Lower lobe of right lung (tissue), 2 donors: Measurements from ENCODE around the gene PODN. TPM values are rescaled to one million over a fixed set of nuclear protein-coding genes. Genes with fewer than 3 reads are reported as not detected.

Experiments used
- ATAC-seq, 2 donors: fragments of 200-7000 bp; cut with Tn5 transposase; one replicate each; pipeline ENCODE4 v1.9.1; 2020 to 2022; ENCODE audit warnings: mild to moderate bottlenecking in 2 of 2, moderate library complexity in 2 of 2
- DNase-seq: peaks from one replicate; pipeline ENCODE4 v3.0.0-alpha.2; 2020
- H3K27ac ChIP-seq: fragments of 200-600 bp; one replicate; pipeline ENCODE4 v1.8.0; 2022
- H3K27me3 ChIP-seq: fragments of 200-600 bp; one replicate; pipeline ENCODE4 v1.8.0; 2022; ENCODE audit warnings: low read depth
- H3K36me3 ChIP-seq: fragments of 200-600 bp; one replicate; pipeline ENCODE4 v1.8.0; 2022; ENCODE audit warnings: mild to moderate bottlenecking
- H3K4me1 ChIP-seq: fragments of 200-600 bp; one replicate; pipeline ENCODE4 v1.8.0; 2022
- H3K4me3 ChIP-seq: fragments of 200-600 bp; one replicate; pipeline ENCODE4 v1.8.0; 2022; ENCODE audit warnings: mild to moderate bottlenecking
- H3K9me3 ChIP-seq: fragments of 200-600 bp; one replicate; pipeline ENCODE4 v1.8.0; 2022
- intact Hi-C: fragments of 100-400 bp; cut with DNase I; formaldehyde crosslinking; loops from one replicate; pipeline ENCODE4 v1.11.0; 2022
- total RNA-seq: library from RNA; stranded (reverse); fragmentation: NEBNext Ultra II Directional; extraction: Animal tissue kit (Norgen Biotek cat#: 25700); gene quantifications from one replicate; pipeline ENCODE4 v1.2.1, GENCODE V29; 2021
- TF ChIP-seq, protein P1 (sequence below): fragments of 200-600 bp; IDR thresholded peaks from one replicate; pipeline ENCODE4 v1.8.0; 2022; ENCODE audit warnings: antibody characterized with exemption, mild to moderate bottlenecking
- donor health status: DM: no; HTN: yes; CAD: no; lungs with severe emphysema.

The PODN gene
- total RNA-seq, 1 donor from 2014 or later, result 64.0 TPM

DNA sequence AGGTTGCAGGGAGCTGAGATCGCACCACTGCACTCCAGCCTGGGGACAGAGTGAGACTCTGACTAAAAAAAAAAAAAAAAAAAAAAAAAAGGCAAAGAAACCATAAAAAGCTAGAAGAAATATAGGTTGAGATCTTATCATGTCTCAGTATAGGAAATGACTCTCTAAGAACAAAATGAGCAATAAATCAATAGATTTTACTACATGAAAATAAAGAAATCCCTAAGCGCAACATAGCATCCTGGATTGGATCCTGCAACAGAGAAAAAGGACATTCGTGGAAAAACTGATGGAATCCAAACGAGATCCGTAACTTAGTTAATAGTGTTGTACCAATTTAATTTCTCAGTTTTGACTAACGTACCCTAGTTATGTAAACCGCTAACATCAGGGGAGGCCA lies 45.1 kb downstream of the PODN start:
- no peak overlapping the region for H3K4me3 ChIP-seq
- H3K4me1 ChIP-seq, result peaks cover 37% of the 10 kb centered on the region
- ATAC-seq (no peak), DNase-seq (no peak)
- TF ChIP-seq, protein P1, sequence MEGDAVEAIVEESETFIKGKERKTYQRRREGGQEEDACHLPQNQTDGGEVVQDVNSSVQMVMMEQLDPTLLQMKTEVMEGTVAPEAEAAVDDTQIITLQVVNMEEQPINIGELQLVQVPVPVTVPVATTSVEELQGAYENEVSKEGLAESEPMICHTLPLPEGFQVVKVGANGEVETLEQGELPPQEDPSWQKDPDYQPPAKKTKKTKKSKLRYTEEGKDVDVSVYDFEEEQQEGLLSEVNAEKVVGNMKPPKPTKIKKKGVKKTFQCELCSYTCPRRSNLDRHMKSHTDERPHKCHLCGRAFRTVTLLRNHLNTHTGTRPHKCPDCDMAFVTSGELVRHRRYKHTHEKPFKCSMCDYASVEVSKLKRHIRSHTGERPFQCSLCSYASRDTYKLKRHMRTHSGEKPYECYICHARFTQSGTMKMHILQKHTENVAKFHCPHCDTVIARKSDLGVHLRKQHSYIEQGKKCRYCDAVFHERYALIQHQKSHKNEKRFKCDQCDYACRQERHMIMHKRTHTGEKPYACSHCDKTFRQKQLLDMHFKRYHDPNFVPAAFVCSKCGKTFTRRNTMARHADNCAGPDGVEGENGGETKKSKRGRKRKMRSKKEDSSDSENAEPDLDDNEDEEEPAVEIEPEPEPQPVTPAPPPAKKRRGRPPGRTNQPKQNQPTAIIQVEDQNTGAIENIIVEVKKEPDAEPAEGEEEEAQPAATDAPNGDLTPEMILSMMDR, result no peak
- no peaks in the 10 kb centered on the region for H3K36me3 ChIP-seq
- intact Hi-C loops, result no loop called here
- no peak overlapping the region for H3K27ac ChIP-seq
- H3K27me3 ChIP-seq, result no peaks in the 10 kb centered on the region
- H3K9me3 ChIP-seq, result peaks cover 2% of the 10 kb centered on the region

DNA sequence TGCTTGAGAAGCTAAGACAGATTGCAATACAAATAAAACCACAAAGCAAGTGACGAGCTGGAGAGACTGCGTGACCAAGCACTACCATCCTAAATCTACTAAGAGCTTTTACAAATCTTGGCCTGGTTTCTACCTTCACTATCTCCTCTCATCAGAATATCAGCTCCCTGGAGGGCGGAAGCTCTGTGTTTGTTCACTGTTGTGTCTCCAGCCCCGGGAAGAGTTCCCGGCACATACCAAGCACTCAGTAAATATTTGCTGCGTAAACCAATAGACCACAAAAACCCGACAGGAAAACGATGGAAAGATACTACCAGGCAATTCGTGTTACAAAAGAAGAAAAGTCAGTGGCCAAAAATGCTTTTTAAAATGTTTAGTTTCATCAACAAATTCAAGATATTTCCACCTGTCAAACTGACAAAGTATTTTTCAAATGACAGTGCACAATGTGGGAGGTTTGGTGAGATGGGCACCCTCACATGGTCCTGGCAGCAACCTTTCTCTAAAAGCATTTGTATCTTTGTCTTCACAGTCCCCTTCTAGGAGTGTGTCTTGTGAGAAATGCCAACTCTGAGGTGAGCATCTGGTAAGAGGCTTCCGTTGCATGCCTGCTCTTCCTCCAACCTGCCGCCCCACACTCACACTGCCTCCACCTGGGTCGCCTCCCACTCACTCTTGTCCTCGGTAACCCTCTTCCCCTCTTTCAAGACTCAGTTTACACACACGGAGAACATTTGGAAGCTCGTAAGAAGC lies 45.7 kb downstream of the PODN start:
- Histone ChIP-seq H3K27ac (no peak overlapping the region), H3K27me3 (no peaks in the 10 kb centered on the region), H3K36me3 (no peaks in the 10 kb centered on the region), H3K9me3 (peaks cover 5% of the 10 kb centered on the region), H3K4me1 (peaks cover 37% of the 10 kb centered on the region), H3K4me3 (no peak overlapping the region)
- TF ChIP-seq, protein P1, result no peak
- DNase-seq (no peak), ATAC-seq (peak in 1 of 2 donors; percentile 33)
- intact Hi-C loops, result no loop called here

DNA sequence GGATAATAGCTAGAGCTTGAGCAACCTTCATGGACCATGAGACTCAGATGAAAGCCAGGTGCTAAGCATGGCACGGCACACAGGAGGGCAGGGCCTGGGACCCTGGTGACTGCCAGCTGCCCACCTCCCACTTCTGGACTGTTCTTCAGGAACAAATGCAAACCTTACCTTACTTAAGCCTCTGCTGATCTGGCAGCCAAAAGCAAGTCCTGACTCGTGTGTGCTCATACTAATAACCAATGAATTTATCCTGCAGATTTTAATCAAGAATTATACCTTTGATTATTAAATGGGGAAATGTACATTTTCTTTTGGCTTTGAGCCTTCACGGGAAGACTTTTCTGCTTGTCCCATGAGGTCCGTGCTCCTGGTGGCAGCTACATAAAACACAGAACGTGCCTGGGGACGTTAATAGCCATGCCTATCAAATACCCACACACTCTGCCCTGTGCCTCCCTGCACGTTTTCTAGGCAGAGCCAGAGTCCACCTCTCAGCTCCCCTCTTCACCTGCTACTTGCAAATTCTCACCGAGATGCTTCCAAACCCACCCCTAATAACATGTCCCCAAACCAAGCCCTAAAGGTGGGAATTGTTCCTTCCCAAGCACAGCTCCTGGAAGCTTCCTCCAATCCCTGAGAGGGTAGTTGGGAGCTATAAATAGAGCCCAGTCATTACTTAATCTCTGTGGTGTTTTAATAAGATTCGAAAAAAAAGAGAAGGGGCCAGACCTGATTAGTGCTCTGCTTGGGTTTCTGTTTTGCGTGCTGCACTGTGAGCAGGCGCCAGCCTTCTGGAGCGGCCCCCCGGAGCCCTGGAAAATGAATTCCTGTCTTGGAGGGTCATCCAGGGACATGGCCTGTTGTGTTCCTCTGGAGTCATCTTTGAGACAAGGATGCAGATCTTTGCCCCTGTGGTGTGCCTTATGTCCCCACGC lies 46.9 kb downstream of the PODN start:
- Histone ChIP-seq H3K27me3 (no peaks in the 10 kb centered on the region), H3K36me3 (no peaks in the 10 kb centered on the region), H3K27ac (no peak overlapping the region), H3K4me1 (peaks cover 37% of the 10 kb centered on the region), H3K4me3 (no peak overlapping the region), H3K9me3 (peaks cover 5% of the 10 kb centered on the region)
- peak; percentile 41 to 81 for ATAC-seq
- intact Hi-C loops, result no loop called here
- TF ChIP-seq, protein P1, result no peak
- no peak for DNase-seq

DNA sequence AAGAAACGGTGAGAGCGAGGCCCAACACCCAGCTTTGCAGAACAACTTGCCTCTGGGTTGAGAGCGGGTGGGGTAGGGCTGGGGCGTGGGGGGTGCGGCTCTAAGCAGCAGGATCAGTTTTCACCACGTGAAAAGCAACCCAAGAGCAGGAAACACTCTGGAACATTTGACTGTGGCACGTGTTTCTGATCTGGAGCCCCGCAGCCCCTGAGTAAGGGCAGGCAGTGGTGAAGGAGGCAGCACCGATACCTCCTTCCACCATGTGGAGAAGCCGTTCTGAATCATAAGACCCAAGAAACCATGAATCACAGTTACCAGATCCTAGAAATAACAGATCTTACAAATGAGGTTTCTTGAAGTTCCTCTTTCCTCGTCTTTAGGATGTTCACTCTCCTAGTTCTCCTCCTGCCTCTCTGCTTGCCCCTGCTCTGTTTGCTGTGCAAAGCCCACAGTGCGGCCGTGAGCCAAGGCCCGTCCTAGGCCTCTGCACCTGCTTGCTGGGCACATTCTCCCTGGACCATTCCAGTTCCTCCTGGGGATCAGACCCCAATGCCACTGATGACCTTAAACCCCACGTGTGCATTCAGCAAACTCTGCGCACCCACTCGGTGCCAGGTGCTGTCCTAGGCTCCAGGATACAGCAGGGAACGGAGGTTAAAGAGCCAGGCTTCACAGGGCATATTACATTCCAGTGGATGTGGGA lies 48.5 kb downstream of the PODN start:
- Histone ChIP-seq H3K27me3 (no peaks in the 10 kb centered on the region), H3K4me3 (no peak overlapping the region), H3K27ac (peak overlapping the region; percentile 67), H3K4me1 (peaks cover 37% of the 10 kb centered on the region), H3K9me3 (peaks cover 5% of the 10 kb centered on the region), H3K36me3 (no peaks in the 10 kb centered on the region)
- ATAC-seq, result peak; percentile 63 to 75
- DNase-seq, result peak; percentile 78
- intact Hi-C loops, result no loop called here
- TF ChIP-seq, protein P1, result no peak

DNA sequence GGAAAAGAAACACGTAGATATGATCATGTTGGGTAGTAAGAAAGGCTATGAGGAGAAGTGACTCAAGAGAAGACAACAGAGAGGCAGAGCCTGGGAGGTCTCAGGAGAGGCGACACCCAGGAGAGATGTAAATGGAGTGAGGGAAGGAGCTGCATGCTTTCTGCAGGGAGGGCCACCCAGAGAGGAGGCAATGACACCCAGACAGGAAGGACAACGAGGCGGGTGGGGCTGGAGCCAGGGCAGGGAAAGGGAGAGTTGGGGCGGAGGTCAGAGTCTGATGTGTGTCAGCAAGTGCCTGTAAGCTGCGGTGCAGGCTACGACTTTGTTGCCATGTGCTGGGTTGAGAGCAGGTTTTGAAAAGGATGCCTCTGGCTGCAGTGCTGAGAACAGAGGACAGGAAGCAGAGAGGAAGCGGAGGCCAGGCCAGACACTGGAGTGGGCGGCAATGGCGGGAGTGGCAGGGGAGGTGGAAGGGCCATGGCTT lies 49.1 kb downstream of the PODN start:
- H3K4me1 ChIP-seq, result peaks cover 37% of the 10 kb centered on the region
- peak; percentile 72 for DNase-seq
- intact Hi-C loops, result no loop called here
- no peaks in the 10 kb centered on the region for H3K27me3 ChIP-seq
- H3K4me3 ChIP-seq, result no peak overlapping the region
- peaks cover 5% of the 10 kb centered on the region for H3K9me3 ChIP-seq
- H3K27ac ChIP-seq, result peak overlapping the region; percentile 67
- TF ChIP-seq, protein P1, result no peak
- no peaks in the 10 kb centered on the region for H3K36me3 ChIP-seq
- peak; percentile 15 to 53 for ATAC-seq
